ENCODE results near the gene SLCO4A1. TPM values are rescaled to one million over a fixed set of nuclear protein-coding genes. Genes with fewer than 3 reads are reported as not detected.

Gene SLCO4A1
- total and polyA plus RNA-seq, 9 of the 15 experiments (the other 6 are each of a cell fraction or from before 2014, with no cell fraction given), result 1.6 to 21.9 (median 12.8) TPM

- no peak for TF ChIP-seq THAP12 (CRISPR knock-in tag; IDR thresholded peaks at IDR 0.05)
- TF ChIP-seq ZNF174 (CRISPR knock-in tag; IDR thresholded peaks at IDR 0.05), result no peak
- TF ChIP-seq NCOA1 (IDR thresholded peaks at IDR 0.05; ENCODE audit: low read depth), result no peak
- no peak for TF ChIP-seq ZNF764 (CRISPR knock-in tag; IDR thresholded peaks at IDR 0.05; ENCODE audit: low read depth)
- TF ChIP-seq EHMT2 (IDR thresholded peaks at IDR 0.05), result no peak
- no peak for TF ChIP-seq MEF2A (IDR thresholded peaks at IDR 0.05; ENCODE audit: control insufficient read depth, low read depth, low read length)
- no peak for TF ChIP-seq SRSF9 (IDR thresholded peaks at IDR 0.05; ENCODE audit: borderline replicate concordance, low read depth, low read length)
- no peak for TF ChIP-seq BRF1 (IDR thresholded peaks at IDR 0.05; ENCODE audit: borderline replicate concordance, extremely low read depth, insufficient read length)
- TF ChIP-seq HSF4 (CRISPR knock-in tag; IDR thresholded peaks at IDR 0.05; ENCODE audit: borderline replicate concordance), result no peak
- TF ChIP-seq SRSF1 (IDR thresholded peaks at IDR 0.05; ENCODE audit: low read depth, low read length), result no peak
- TF ChIP-seq PBX2 (CRISPR knock-in tag; IDR thresholded peaks at IDR 0.05; ENCODE audit: low read depth), result no peak
- no peak for TF ChIP-seq PBX2 (tag; conservative IDR thresholded peaks at IDR 0.05; ENCODE audit: low read depth)
Observed at GRCh38 chr20:62674370-62674769, 32.1 kb downstream of the SLCO4A1 start (continued).

Measured in K562 (cell line).